Ishikawa (cell line): ENCODE data around the gene DENND4C.

Experiments used
- ZBTB7A ChIP-seq: IDR thresholded peaks from 2 replicates; pipeline ENCODE4 v1.6.1; 2012; ENCODE audit warnings: low read depth
- TF ChIP-seq, protein P1 (sequence below): IDR thresholded peaks from 2 replicates; pipeline ENCODE4 v1.6.1; 2012

DNA sequence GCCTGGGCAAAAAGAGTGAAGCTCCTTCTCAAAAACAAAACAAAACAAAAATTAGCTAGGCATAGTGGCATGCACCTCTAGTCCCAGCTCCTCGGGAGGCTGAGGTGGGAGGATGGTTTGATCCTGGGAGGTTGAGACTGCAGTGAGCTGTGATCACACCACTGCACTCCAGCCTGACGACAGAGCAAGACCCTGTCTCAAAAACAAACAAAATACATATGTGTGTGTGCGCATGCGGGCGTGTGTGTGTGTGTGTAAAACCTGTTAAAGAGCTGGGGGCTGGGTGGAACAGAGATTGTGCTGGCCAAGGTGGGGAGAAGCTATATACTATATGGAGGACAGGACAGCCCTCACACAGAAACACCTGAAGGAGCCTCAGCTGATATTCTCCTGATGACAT, 27.4 kb upstream of the DENND4C start:
- TF ChIP-seq ZBTB7A, result no peak
- TF ChIP-seq, protein P1, sequence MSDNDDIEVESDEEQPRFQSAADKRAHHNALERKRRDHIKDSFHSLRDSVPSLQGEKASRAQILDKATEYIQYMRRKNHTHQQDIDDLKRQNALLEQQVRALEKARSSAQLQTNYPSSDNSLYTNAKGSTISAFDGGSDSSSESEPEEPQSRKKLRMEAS, result no peak
